GM19395 (cell line): ENCODE results near the gene HMCN2.

Experiments used
- ATAC-seq: cut with Tn5 transposase; IDR thresholded peaks from one replicate; pipeline ENCODE4 v1.9.1; 2021; ENCODE audit warnings: mild to moderate bottlenecking, moderate library complexity; ENCODE audit not compliant: unreplicated experiment

Gene HMCN2

DNA sequence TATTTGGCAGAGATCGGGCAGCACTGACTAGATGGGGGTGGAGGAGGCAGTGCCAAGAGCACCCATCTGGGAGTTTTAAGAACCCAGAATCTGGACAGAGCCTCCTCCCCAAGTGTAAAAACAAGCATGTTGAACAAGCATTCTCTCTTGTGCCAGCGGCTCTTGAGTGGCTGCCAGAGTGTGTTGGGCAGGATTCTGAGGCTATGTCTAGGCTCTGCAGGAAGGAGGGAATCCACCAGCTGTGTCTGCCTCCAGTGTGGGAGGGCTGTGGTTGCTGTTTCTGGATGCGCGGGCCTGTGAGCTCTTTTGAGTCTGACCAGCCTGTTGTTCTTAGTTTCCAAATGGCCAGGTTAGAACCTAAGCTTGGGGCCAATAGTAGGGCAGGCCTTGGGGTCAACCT lies 39.8 kb downstream of the HMCN2 start:
- ATAC-seq = no peak

DNA sequence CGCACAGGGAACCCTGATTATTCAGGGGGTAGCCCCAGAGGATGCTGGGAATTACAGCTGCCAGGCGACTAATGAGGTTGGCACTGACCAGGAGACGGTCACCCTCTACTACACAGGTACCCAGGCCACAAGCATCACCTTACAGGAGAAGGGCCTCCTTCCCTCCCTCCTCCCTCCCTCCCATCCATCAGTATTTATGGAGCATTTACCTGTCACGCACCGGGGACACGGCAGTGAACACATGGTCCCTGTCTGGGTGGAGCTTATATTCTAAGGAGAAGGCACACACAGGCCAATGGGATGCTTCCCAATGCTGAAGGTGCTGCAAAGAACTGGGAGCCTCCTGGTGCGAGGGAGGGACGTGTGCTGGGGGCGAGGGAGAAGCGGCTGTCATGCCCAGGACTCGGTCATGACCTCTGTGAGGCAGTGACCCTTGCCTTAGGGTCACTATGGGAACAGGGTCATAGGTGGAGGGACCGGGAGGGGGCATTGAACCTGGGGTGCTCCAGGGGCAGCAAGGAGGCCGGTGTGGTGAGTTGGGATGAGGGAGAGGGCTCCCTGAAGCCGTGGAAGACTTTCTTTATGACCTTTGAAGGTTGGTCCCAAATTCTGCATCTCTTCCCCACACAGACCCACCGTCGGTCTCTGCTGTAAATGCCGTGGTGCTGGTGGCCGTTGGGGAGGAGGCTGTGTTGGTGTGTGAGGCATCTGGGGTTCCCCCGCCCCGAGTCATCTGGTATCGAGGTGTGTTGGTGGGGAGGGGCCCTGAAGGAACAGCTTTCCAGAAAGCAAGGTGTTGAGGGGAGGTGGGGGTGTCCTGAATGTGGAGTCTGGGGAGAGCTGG lies 41.5 kb downstream of the HMCN2 start:
- ATAC-seq = no peak

DNA sequence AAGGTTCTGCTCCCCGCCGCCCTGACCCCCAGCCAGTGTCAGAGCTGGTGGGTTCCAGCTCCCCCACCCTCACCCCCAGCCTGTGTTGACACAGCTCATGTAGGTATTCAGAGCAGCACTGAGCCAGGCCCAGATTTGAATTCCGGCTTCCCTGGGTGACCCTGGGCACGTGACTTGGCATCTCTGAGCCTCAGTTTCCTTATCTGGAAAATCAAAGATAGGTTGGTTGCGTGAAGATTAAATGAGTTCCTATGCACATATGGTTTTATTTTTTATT lies 42.0 kb downstream of the HMCN2 start:
- ATAC-seq = no peak

DNA sequence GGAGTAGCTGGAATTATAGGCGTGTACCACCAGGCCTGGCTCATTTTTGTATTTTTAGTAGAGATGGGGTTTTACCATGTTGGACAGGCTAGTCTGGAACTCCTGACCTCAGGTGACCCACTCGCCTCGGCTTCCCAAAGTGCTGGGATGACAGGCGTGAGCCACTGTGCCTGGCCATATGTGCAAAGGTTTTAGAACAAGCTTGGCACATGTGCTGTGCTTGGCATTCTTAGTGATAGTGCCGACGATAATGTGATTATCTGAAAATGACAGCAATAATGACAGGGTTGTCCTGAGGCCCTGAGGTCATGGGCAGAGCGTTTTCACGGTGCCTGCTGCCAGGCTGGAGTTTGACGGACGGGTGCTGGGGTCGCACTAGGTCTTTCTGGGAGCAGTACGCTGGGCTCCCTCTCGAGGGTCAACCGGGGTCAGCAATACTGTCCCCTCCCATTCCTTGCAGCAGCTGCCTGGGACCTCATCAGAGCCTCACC lies 42.6 kb downstream of the HMCN2 start:
- no peak for ATAC-seq

- no peak for ATAC-seq
Observed at GRCh38 chr9:130309689-130310455, 44.3 kb downstream of the HMCN2 start.

- ATAC-seq = no peak
Observed at GRCh38 chr9:130310456-130310855, 44.9 kb downstream of the HMCN2 start.

DNA sequence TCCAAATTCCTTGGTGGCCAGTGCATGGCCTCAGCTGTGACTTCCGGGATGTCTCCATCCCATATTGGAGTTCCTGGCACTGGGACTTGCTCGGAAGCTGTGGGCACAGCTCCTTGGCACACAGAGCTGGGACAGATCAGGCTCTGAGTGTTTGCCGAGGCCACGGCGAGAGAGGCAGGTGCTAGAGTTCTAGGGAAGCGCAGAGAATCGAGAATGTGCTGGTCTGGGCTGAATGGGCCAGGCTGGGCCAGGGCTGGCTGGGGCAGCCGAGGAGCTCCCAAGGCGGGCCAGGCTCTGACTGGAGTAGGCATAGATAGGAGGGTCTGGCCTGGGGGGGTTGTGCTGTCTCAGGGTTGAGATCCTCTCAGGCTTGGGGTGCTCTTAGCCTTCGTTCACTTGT lies 45.4 kb downstream of the HMCN2 start:
- ATAC-seq = no peak

DNA sequence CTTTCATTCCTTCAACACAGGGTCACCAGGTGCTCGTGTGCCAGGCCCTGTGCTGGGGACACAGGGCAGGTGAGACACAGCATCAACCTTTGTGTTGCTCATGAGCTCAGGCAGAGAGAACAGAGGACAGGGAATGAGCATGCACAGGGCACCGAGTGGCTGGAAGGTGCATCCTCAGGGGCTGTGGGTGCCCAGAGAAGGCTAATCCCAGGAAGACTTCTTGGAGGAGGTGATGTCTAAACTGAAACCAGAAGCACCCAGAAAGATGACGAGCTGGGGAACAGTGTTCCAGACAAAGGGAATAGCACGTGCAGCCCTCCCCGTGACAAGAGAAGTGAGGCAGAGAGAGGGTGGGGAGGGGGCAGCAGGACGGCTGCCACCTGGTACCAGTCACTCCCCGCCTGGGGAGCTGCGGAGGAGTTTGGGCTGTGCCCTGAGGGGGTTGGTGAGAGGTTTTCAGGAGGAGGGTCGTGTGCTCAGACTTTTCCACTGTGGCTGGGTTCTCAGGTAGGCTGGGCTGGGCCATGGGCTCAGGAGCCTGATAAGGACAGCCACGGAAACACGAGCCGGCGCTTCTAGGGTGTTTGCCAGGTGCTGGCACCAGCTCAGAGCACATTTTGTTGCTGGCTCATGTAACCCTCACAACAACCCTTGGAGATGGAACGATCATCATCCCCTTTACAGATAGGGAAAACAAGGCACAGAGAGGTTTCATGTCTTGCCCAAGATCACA lies 46.0 kb downstream of the HMCN2 start:
- ATAC-seq = no peak

DNA sequence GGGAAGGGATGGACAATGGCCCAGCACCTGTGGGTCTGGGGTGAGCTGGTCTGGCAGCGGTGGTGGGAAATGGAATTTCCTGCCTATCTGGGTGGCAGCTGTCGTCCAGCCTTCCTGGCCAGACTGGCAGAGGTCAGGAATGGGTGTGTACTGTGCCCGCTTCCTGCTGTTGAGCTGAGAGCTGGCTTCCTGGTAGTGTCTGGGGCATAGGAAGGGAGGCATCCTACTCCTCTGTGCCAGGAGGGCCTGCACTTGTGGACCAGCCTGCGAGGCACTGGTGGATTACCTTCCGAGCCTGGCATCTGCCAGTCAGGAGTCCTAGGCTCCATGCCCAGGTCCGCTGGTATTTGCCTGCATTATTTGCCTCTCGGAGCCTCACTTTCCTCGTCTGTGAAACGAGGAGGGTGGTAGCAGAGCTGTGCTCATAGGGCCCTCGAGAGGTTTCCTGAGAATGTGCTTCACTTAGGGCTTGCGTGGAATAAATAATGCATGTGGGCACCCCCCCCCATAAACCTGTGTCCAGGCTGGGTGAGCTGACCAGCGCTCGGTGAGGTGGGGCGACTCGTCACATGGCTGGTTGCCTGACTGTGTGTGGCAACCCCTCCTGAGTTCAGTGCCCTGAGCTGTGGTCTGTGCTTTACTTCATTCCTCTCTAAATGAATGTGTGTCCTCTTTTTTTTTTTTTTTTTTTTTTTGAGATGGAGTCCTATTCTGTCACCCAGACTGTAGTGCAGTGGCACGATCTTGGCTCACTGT lies 47.7 kb downstream of the HMCN2 start:
- ATAC-seq = no peak

GRCh38 chr9:130315446-130316226 lies 50.1 kb downstream of the HMCN2 start:
- no peak for ATAC-seq

DNA sequence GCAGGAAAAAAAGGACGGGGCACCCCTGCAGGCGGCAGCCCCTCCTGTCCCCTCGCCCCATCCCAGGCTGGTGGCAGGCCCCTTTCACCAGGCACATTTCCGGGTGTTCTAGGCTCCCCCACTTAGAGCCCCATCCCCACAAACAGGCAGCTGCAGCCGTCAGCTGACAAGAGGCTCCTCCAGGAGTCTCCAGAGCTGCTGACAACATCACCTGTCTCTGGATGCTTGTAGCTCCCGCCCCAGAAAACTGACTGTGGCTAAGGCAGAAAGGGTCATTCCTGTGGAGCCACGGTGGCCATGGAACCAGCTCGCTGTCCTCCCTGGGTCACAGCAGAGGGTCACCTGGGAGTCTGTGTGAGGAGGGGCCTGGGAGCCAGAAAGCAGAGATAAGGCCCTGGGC lies 50.9 kb downstream of the HMCN2 start:
- ATAC-seq = no peak

DNA sequence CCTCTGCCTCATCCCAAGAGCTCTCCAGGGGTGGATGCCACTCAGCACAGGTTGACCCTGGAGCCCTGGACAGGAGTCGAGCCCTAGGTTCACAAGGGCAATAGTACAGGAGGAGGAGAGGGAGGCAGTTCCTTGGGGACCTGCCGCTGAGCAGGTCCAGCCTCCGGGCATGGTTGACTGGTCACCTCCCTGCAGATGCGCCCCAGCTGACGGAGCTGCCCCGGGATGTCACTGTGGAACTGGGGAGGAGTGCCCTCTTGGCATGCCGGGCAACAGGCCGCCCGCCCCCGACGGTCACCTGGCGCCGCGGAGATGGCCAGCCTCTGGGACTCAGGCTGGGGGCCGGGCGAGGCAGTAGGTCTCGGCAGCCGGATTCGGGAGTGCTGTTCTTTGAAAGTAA lies 53.7 kb downstream of the HMCN2 start:
- no peak for ATAC-seq

GRCh38 chr9:130319944-130320712 lies 54.6 kb downstream of the HMCN2 start:
- no peak for ATAC-seq

GRCh38 chr9:130320723-130321481 lies 55.3 kb downstream of the HMCN2 start:
- no peak for ATAC-seq

DNA sequence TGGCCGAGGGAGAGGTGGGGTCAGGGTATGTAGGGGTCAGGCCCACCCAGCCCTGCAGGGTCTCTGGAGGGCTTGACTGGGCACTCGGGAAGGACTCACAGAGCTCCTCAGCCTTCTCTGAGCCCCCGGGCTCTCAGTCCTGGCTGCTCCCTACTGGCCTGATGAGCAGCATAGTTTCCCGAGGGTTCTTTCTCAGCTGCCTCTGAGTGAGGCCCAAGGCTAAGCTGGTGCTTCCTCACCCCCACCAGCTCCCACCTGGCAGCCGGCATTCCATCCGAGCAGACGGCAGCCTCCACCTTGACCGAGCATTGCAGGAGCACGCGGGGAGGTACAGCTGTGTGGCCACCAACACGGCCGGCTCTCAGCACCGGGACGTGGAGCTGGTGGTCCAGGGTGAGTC lies 56.0 kb downstream of the HMCN2 start:
- no peak for ATAC-seq

DNA sequence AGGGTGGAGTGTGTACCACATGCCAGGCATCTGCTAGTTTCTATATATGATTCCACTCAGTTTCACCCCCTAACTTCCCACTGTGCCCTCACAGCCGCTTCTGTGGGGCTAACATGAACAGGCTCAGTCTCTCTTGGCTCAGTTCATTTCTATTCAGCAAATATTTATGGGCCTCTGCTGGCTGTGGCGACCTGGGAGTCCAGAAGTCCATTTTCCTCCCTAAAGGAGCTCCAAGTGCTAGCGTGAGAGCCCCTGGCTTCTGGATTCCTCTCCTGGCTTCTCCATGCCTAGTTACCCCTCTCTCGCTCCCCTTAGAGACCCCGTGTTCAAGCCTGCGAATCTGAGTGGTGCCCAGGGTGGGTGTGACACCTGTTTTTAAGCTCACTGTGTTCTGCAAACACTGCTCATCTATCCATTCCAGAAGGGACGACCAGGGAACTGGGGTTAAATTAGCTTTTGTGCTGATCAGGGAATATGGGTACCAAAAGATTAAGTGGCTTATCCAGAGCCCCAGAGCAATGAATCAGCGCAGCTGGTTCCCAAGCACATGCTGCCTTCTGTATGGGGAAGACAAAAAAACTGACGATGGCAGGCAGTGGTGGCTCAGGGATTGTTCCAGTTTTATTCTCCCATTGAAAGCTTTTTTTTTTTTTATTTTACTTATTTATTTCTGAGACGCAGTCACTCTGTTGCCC lies 57.6 kb downstream of the HMCN2 start:
- no peak for ATAC-seq

DNA sequence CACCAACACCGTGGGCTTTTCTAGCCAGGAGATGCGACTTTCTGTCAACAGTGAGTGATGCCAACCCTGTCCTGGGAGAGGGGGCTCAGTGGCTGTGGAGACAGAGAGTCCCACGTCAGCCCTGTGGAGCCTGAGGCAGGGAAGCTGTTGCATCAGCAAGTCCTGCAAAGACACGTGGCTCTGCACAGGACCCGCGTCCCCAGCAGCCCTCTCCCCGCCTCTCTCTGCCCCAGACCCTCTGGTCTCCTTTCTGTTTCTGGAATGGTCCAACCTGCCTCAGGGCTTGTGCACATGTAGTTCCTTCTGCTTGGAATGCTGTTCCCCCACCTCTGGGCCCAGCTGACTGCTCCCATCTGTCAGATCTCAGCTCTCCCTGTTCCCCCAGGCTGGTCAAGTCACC lies 60.4 kb downstream of the HMCN2 start:
- ATAC-seq = no peak
